Muscle layer of duodenum (tissue), 2 donors: ENCODE results near the gene MLNR.

Experiments
- H3K27ac ChIP-seq: one replicate; pipeline ENCODE4 v1.7.0; 2013; ENCODE audit warnings: mild to moderate bottlenecking, low read length
- H3K27me3 ChIP-seq: one replicate; pipeline ENCODE4 v1.7.0; 2013; ENCODE audit warnings: low read depth, mild to moderate bottlenecking, control low read depth, low read length
- H3K36me3 ChIP-seq, 2 donors: one replicate each; pipeline ENCODE4 v1.7.0; 2013; ENCODE audit warnings: low read length in 2 of 2, control low read depth in 1 of 2, mild to moderate bottlenecking in 1 of 2; ENCODE audit not compliant: insufficient read depth in 2 of 2, control insufficient read depth in 1 of 2
- H3K4me1 ChIP-seq, 2 donors: one replicate each; pipeline ENCODE4 v1.7.0; 2013; ENCODE audit warnings: low read length in 2 of 2, mild to moderate bottlenecking in 2 of 2, control low read depth in 1 of 2, moderate library complexity in 1 of 2; ENCODE audit not compliant: insufficient read depth in 2 of 2, control insufficient read depth in 1 of 2
- H3K4me3 ChIP-seq, 2 donors: one replicate each; pipeline ENCODE4 v1.7.0; 2013; ENCODE audit warnings: low read length in 2 of 2, low read depth in 1 of 2, mild to moderate bottlenecking in 1 of 2
- H3K9me3 ChIP-seq, 2 donors: one replicate each; pipeline ENCODE4 v1.7.0; 2013; ENCODE audit warnings: low read length in 2 of 2, control low read depth in 1 of 2, mild to moderate bottlenecking in 1 of 2; ENCODE audit not compliant: control insufficient read depth in 1 of 2
- donor health status: healthy.

MLNR gene

GRCh38 chr13:49254007-49254406 lies 33.9 kb downstream of the MLNR start:
- no peak overlapping the region for H3K27ac ChIP-seq
- H3K36me3 ChIP-seq = peaks cover 10 to 24% of the 10 kb centered on the region in 2 donors
- H3K4me3 ChIP-seq = no peak overlapping the region
- peaks cover 0 to 14% of the 10 kb centered on the region in 2 donors for H3K4me1 ChIP-seq
- H3K27me3 ChIP-seq = no peaks in the 10 kb centered on the region
- H3K9me3 ChIP-seq = no peaks in the 10 kb centered on the region

- Histone ChIP-seq H3K36me3 (peaks cover 18 to 49% of the 10 kb centered on the region in 2 donors), H3K9me3 (no peaks in the 10 kb centered on the region), H3K27me3 (no peaks in the 10 kb centered on the region), H3K27ac (no peak overlapping the region), H3K4me1 (no peaks in the 10 kb centered on the region), H3K4me3 (no peak overlapping the region)
Measured at GRCh38 chr13:49256841-49257240, 36.7 kb downstream of the MLNR start.

- peak overlapping the region; percentile 29 for H3K27ac ChIP-seq
- peaks cover 18 to 58% of the 10 kb centered on the region in 2 donors for H3K36me3 ChIP-seq
- no peaks in the 10 kb centered on the region for H3K4me1 ChIP-seq
- H3K27me3 ChIP-seq = no peaks in the 10 kb centered on the region
- no peaks in the 10 kb centered on the region for H3K9me3 ChIP-seq
- H3K4me3 ChIP-seq = peak overlapping the region; percentile 42 to 55
Measured at GRCh38 chr13:49258089-49258796, 38.1 kb downstream of the MLNR start.

GRCh38 chr13:49259586-49259985 lies 39.4 kb downstream of the MLNR start:
- Histone ChIP-seq H3K4me3 (no peak overlapping the region), H3K27ac (no peak overlapping the region), H3K36me3 (peaks cover 18 to 52% of the 10 kb centered on the region in 2 donors), H3K27me3 (no peaks in the 10 kb centered on the region), H3K9me3 (no peaks in the 10 kb centered on the region), H3K4me1 (no peaks in the 10 kb centered on the region)

GRCh38 chr13:49262634-49263033 lies 42.5 kb downstream of the MLNR start:
- H3K9me3 ChIP-seq = no peaks in the 10 kb centered on the region
- peaks cover 8 to 55% of the 10 kb centered on the region in 2 donors for H3K36me3 ChIP-seq
- no peaks in the 10 kb centered on the region for H3K4me1 ChIP-seq
- H3K27me3 ChIP-seq = no peaks in the 10 kb centered on the region
- no peak overlapping the region for H3K4me3 ChIP-seq
- no peak overlapping the region for H3K27ac ChIP-seq

- H3K27ac ChIP-seq = no peak overlapping the region
- no peaks in the 10 kb centered on the region for H3K9me3 ChIP-seq
- H3K4me1 ChIP-seq = no peaks in the 10 kb centered on the region
- peaks cover under 1 to 43% of the 10 kb centered on the region in 2 donors for H3K36me3 ChIP-seq
- H3K27me3 ChIP-seq = no peaks in the 10 kb centered on the region
- H3K4me3 ChIP-seq = no peak overlapping the region
Measured at GRCh38 chr13:49265822-49266221, 45.7 kb downstream of the MLNR start.

- Histone ChIP-seq H3K9me3 (no peaks in the 10 kb centered on the region), H3K27ac (no peak overlapping the region), H3K27me3 (no peaks in the 10 kb centered on the region), H3K4me1 (no peaks in the 10 kb centered on the region), H3K36me3 (peaks cover 0 to 20% of the 10 kb centered on the region in 2 donors), H3K4me3 (no peak overlapping the region)
Measured at GRCh38 chr13:49271264-49271663, 51.1 kb downstream of the MLNR start.
